Activated T-helper 1 cell treated with anti-CD3 and anti-CD28 coated beads, Interleukin-2, amount 50 U/mL, for 16 hours (primary cell): ENCODE results near the gene RPL32.
"Not testable (repeated sequence)": the region's sequence is repeated elsewhere in the genome, so short reads cannot be mapped to it uniquely, and the experiment has no call there.

Source experiments
- DNase-seq, 2 donors: peaks; one replicate each; pipeline ENCODE4 v3.0.0-alpha.2; 2020; ENCODE audit warnings: low read depth in 1 of 2, low spot score in 1 of 2

RPL32 gene

DNA sequence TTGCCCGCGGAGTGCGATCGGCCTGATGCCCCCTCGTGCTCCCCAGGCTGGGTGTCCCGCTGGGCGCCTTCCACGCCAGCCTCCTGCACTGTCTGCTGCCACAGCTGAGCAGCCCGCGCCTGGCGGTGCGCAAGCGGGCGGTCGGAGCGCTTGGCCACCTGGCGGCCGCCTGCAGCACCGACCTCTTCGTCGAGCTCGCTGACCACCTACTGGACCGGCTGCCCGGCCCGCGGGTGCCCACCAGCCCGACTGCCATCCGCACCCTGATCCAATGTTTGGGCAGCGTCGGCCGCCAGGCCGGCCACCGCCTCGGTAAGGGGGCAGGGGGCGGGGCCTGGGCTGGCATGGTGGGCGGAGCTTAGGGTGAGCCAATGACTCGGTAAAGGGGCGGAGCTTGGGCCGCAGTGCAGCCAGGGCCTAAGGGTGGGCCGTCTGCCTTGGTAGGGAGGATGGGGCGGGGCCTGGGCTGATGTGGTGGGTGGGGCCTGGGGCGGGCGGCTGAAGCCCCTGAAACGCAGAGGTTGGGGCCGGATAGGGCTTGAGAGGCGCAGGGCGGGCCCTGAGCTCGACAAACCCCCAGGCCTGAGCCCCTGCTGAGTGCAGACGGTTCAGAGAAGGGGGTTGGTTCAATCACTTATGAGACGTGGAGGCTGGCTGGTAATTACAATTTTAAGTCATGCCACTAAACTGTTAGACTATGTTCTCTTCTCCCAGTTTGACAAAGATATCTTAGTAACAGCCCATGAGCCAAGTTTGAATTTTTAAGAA lies 31.2 kb downstream of the RPL32 start:
- peak; percentile 85 to 88 for DNase-seq

- no peak for DNase-seq
These were observed 31.9 kb downstream of the RPL32 start for GRCh38 chr3:12809435-12809834.

DNA sequence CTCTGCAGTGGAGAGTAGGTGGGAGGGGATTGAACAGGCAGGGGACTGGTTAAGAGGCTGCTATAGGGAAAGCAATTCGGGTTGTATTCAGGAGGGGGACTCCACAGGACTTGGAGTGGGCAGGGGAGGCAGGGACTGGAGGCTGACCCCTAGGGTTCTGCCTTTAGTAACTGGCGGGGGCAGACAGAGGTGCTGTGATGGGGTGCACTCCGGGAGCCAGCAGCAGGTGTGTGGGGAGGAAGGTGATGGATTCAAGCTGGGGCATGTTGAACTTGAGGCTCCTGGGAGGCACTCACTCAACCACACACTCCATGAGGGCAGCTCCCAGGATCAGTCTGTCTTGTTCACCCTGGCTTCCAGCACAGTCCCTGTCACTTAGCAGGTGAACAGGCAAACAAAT lies 32.4 kb downstream of the RPL32 start:
- no peak for DNase-seq

DNA sequence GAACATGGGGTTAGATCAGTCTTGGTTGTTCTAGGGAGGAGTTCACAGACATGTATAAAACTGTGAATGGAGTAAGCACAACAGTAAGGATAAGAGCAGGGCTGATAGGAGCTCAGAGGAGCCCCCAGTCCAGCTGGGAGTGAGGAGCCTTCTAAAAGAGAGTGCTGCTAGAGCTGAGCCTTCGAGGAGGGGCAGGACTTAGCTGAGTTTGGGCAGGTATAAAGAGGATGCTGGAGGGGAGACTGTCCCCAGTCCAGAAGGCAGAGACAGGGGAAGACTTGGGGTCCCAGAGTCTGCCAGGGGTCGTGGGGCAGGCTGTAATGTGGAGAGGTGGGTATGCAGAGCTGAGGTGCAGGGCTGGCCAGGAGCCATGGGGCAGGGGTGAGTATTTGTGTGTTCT lies 32.8 kb downstream of the RPL32 start:
- no peak for DNase-seq

DNA sequence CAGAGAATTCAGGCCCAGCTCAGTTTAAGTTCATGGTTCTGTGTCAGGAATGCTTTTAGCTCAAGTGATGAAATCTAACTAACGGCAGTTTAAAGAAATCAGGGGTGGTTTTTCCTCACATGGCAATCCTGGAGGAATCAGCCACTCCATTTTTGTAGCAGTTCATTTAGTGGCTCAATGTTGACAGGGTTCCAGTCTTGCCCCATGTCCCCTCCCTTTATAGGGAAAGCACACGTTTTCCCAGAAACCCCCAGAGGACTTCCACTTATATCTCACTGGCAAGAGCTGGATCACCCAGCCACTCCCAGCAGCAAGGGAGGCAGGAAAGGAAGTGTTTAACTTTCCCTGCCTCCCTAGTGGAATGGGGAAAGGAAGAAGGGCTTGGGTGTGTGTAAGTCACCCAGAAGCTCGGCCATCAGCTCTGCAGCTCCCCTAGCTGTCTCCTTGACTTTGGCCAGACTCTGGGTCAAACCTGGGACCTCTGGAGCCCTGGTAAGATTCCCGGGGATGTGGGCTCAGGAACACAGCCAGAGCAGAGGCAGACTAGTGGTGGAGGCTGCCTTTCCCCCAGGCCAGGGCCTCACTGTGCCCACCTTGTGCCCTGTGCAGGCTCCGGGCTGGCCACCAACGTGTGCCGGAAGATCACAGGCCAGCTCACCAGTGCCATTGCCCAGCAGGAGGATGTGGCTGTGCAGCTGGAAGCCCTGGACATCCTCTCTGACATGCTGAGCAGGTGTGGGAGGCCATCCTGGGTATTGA lies 33.6 kb downstream of the RPL32 start:
- DNase-seq = no peak

DNA sequence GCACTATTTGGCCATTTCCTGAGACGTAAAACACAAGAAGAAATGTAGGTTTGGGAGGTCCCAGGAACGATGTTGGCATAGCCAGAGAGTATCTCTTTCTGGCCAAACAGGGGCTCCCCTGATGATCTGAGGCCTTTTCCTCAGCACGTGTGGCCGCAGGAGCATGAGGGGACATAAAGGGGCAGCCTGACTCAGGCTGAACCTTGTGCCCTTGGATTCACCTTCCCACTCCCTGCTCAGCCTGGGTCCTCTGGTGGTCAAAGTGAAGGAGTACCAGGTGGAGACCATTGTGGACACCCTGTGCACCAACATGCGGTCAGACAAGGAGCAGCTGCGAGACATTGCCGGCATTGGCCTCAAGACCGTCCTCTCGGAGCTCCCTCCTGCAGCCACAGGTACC lies 34.3 kb downstream of the RPL32 start:
- no peak for DNase-seq

GRCh38 chr3:12803371-12803770 lies 38.0 kb downstream of the RPL32 start:
- no peak for DNase-seq

DNA sequence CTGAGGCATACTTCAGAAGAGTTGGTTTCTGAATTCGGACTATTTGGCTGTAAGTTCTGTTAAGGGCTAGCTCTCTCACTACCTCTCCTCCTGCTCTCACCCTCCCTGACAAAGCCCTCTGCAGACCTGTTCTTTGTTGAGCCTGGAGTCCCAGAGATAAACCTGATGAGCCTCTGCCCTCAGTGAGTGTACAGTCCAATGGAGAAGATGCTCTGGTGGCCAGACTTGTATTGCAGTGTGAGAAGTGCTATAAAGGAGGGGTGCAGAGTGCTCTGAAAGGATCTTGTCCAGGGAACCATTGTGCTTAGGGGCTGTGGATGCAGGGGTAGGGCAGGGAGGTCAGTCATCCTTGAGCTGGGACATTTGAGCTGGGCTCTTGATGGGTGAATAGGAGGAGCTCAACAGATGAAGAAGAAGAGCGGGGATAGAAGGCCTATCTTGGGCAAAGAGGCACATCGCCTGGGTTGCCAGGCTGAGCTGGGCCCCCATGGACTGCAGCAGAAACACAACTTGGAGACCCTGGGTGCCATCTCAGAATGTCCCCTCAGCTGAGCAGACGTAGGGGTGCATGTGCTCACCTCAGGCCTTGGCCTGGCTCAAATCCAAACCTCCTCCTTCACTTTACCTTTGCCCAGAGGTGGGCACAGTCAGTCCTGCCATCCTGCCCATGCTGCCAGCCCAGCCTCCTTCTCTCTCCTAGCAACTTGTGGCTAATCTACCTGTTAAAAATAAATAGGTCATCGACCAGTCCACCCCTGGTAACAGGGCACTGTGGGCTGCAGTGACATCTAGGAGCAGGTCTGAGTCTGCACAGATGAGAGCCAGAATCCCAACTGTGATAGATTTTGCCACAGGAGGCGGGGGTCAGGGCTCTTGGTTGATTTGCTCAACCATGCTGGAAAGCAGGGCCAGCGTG lies 41.6 kb downstream of the RPL32 start:
- no peak for DNase-seq

GRCh38 chr3:12798559-12799179 lies 42.7 kb downstream of the RPL32 start:
- DNase-seq = no peak

DNA sequence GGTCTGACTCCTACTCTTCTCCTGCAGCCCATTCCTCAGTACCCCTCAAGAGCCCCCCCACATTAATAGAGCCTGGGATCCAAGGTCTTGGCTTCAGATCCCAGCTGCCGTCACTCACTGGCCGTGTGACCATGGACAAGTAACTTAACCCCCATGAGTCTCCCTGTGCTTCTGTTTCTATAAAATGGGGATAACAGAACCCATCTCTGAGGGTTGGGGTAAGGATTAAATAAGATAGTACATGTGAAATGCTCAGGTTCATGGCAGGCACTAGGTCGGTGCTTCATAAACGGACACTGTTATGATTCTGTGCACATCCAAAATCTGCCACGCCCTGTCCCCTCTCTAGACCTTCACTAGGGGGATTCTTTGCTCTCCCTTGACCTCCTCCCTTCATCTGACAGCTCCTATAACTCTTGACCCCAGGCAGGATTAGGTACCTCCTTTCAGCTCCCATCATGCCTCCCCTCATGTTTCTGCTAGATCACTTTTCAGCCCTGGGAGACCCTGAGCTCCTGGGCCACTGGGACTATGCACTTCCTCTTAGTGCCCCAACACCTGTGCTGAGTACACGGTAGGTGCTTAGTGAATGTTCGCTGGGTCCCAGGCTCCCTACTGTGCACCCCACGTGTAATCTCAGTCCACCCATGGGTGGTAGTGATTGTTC lies 43.3 kb downstream of the RPL32 start:
- no peak for DNase-seq

GRCh38 chr3:12797124-12797891 lies 44.1 kb downstream of the RPL32 start:
- no peak for DNase-seq

DNA sequence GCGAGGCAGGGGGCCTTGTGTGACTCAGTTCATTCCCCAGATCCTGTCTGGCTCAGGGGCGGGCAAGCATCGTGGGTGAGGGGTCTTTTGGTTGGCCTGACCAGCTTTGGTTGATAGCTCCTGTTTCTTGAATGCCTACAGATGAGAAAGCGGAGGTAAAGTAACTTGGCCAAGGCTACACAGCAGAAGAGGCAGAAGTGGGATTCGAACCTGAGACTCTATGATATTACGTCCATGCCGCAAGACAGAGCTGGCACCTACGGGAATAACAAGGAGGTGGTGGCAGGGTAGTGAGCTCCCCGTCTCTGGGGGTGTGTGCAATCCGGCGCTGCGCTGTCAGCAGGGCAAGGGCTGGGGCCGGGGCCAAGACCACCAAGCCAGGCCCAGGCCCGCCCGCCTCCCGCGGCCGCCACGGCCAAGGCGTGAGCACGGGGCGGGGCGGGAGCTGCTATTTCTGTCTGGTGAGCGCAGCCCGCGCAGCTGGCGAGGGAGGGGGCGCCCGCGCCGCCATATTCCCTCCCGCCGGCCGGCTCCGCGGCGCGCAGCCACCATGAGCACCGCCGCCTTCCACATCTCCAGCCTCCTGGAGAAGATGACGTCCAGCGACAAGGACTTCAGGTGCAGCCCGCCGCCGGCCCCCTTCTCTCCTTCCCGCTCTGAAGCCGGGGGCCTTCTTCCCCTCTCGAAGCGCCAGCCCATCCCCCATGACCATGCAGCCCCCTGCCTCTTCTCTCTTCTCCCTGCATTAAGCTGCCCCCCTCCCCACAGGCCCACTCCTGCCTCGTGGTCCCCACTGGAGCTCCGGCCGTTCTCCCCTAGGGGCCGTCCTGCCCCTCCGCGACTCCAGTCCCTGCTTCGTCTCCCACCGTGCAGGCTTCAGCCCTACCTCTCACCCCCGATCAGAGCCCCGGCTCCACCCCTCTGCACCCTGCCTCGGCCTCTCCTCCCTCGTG lies 44.9 kb downstream of the RPL32 start, which contains the start of gene CAND2:
CAND2 (plus strand) TSS at position 510 of the 953 bp plus-strand sequence; CDS start at position 551, 41 bp downstream.
- peak in 1 of 2 donors; percentile 11 for DNase-seq

DNA sequence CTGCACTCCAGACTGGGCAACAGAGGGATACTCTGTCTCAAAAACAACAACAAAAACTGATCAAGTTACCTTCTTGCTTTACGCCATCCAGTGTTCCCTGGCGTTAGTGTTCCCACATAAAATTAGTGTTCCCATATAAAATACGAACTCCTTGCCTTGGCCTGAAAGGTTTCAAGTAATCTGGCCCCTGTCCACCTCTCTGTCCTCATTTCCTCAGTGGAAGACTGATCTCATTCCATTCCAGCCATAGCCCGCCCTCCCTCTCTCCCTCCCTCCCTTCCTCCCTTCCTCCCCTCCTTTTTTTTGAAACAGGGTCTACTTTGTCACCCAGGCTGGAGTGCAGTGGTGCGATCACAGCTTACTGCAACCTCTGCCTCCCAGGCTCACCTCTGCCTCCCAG lies 47.7 kb downstream of the RPL32 start:
- DNase-seq = no peak

- no peak for DNase-seq
These were observed 49.9 kb downstream of the RPL32 start for GRCh38 chr3:12791430-12791829.

DNA sequence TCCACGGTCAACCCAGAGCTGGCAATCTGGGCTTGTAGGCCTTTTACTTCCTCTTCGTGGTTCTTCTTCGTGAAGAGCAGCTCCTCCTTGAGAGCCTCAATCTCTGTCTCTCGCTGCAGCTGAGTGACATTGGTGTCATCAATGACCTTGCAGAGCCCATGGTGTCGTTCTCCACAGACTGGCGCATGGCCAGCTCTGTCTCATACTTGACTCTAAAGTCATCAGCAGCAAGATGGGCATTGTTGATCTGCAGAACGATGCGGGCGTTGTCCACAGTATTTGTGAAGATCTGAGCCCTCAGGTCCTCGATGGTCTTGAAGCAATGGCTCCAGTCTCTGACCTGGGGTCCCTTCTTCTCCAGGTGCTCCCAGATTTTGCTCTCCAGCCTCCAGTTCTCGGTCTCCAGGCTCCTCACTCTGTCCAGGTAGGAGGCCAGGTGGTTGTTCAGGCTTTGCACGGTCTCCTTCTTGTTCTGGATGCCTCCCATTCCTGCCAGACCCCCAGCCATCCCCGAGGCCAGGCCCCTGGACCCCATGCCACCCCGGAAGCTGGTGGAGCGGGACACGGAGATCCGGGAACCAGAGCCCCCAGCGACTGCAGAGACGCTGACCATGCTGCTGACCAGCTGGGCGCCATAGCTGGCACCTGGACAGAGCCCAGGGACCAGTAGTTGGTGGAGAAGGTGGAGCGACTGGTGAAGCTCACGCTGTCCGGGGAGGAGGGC lies 53.2 kb downstream of the RPL32 start:
- not testable (repeated sequence) for DNase-seq

- DNase-seq = peak; percentile 21 to 53
These were observed 54.0 kb downstream of the RPL32 start for GRCh38 chr3:12787346-12787745.

DNA sequence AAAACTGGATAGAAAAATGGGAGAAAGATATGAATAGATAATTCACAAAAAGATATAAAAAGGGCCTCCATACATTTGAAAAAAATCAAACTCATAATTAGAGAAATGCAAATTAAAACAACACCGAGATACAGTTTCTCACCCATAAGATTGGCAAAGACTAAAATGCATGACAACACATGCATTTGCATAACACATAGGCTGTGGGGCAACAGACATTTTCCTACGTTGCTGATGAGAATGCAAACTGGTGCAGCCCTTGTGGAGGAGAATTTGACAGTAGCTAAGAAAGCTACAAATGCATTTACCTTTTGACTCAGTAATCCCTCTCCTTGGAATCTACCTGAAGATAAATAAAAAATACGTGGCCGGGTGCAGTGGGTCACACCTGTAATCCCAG lies 56.3 kb downstream of the RPL32 start:
- DNase-seq = no peak
